GM12878 (cell line): ENCODE data around the gene MYL7. TPM values are rescaled to one million over a fixed set of nuclear protein-coding genes. Genes with fewer than 3 reads are reported as not detected.

Experiments
- BMI1 ChIP-seq: fragments of 450-650 bp; IDR thresholded peaks from 2 replicates; pipeline ENCODE4 v1.6.1; 2016; ENCODE audit warnings: mild to moderate bottlenecking, moderate library complexity, borderline replicate concordance
- CEBPB ChIP-seq, 2 experiments: fragments of 150-350 bp in 1 of 2; IDR thresholded peaks; 2 replicates each; pipeline ENCODE4 v1.6.1; 2012 to 2014; ENCODE audit warnings: low read depth in 2 of 2, low read length in 2 of 2, borderline replicate concordance in 1 of 2, inconsistent platforms in 1 of 2
- EP300 ChIP-seq, 2 experiments: fragments of 150-350 bp in 1 of 2; IDR thresholded peaks; 2 replicates each; pipeline ENCODE4 v1.6.1; 2011 to 2012; ENCODE audit warnings: low read depth in 2 of 2, low read length in 2 of 2, borderline replicate concordance in 1 of 2, improper control_type of control experiment in 1 of 2, inconsistent platforms in 1 of 2; ENCODE audit not compliant: control insufficient read depth in 1 of 2
- HSF1 ChIP-seq: fragments of 150-350 bp; IDR thresholded peaks from 2 replicates; pipeline ENCODE4 v1.6.1; 2014; ENCODE audit warnings: mild to moderate bottlenecking, low read depth, low read length
- IRF3 ChIP-seq: fragments of 450-650 bp; IDR thresholded peaks from 2 replicates; pipeline ENCODE4 v1.6.1; 2014; ENCODE audit warnings: mild to moderate bottlenecking
- MYC ChIP-seq: IDR thresholded peaks from 2 replicates; pipeline ENCODE4 v1.6.1; 2011; ENCODE audit warnings: mild to moderate bottlenecking, low read length, moderate library complexity, inconsistent platforms; ENCODE audit not compliant: insufficient read depth, insufficient replicate concordance, insufficient read length, severe bottlenecking
- NFXL1 ChIP-seq: fragments of 450-650 bp; IDR thresholded peaks from 2 replicates; pipeline ENCODE4 v1.6.1; 2017; ENCODE audit warnings: antibody characterized with exemption, mild to moderate bottlenecking, borderline replicate concordance
- NR2C2 ChIP-seq: IDR thresholded peaks from 2 replicates; pipeline ENCODE4 v1.6.1; 2011; ENCODE audit warnings: borderline replicate concordance, low read depth; ENCODE audit not compliant: control insufficient read depth, insufficient read length
- PAX5 ChIP-seq: IDR thresholded peaks from 2 replicates; pipeline ENCODE4 v1.6.1; 2011; ENCODE audit warnings: low read depth, low read length, borderline replicate concordance
- PKNOX1 ChIP-seq: fragments of 450-650 bp; IDR thresholded peaks from 2 replicates; pipeline ENCODE4 v1.6.1; 2016; ENCODE audit warnings: mild to moderate bottlenecking
- SIN3A ChIP-seq: IDR thresholded peaks from 2 replicates; pipeline ENCODE4 v1.6.1; 2012; ENCODE audit warnings: low read depth, low read length, improper control_type of control experiment
- STAT1 ChIP-seq: fragments of 450-650 bp; conservative IDR thresholded peaks from 2 replicates; pipeline ENCODE4 v1.6.1; 2014; ENCODE audit warnings: antibody characterized with exemption, mild to moderate bottlenecking
- SUZ12 ChIP-seq: fragments of 200-600 bp; sonication (generic); IDR thresholded peaks from one replicate; pipeline ENCODE4 v1.6.1; 2018; ENCODE audit warnings: antibody characterized with exemption, mild to moderate bottlenecking; ENCODE audit not compliant: unreplicated experiment
- TARDBP ChIP-seq: IDR thresholded peaks from 2 replicates; pipeline ENCODE4 v1.6.1; 2016; ENCODE audit warnings: borderline replicate concordance
- TCF12 ChIP-seq: IDR thresholded peaks from 2 replicates; pipeline ENCODE4 v1.6.1; 2011; ENCODE audit warnings: low read depth, mild to moderate bottlenecking, low read length
- USF2 ChIP-seq: IDR thresholded peaks from 2 replicates; pipeline ENCODE4 v1.6.1; 2011; ENCODE audit warnings: low read depth, low read length, improper control_type of control experiment, borderline replicate concordance
- WRNIP1 ChIP-seq: IDR thresholded peaks from 2 replicates; pipeline ENCODE4 v1.6.1; 2011; ENCODE audit warnings: low read depth, low read length, improper control_type of control experiment, borderline replicate concordance
- ZBTB33 ChIP-seq: fragments of 450-650 bp; IDR thresholded peaks from 2 replicates; pipeline ENCODE4 v1.6.1; 2017; ENCODE audit warnings: mild to moderate bottlenecking
- ZNF207 ChIP-seq: fragments of 450-650 bp; IDR thresholded peaks from 2 replicates; pipeline ENCODE4 v1.6.1; 2014; ENCODE audit warnings: antibody characterized with exemption, mild to moderate bottlenecking, borderline replicate concordance
- ZNF274 ChIP-seq: IDR thresholded peaks from one replicate; pipeline ENCODE4 v1.8.0; 2011; ENCODE audit not compliant: insufficient read length, insufficient read depth
- polyA plus RNA-seq, 11 experiments: library from polyadenylated mRNA; depleted of rRNA in 4 of 11; unstranded in 6 of 11; stranded (reverse) in 5 of 11; fragments of >200 nt; fragmentation: Nextera tagmentation in 4 of 11; fragmentation: Illumina TruSeq in 1 of 11; extraction: Ambion mirVana in 4 of 11; extraction: Trizol in 1 of 11; gene quantifications; 1 replicate in 1 of 11; 2 replicates in 10 of 11; pipeline versions ENCODE4 v1.2.1 to v1.2.3, GENCODE V29; 2011 to 2016; ENCODE audit warnings: inconsistent platforms in 2 of 11, missing spikeins in 2 of 11, low read depth in 1 of 11
- total RNA-seq, 4 experiments: library from RNA; depleted of rRNA in 3 of 4; stranded (reverse); fragments of >200 nt in 3 of 4; fragmentation: Illumina TruSeq in 1 of 4; extraction: Trizol in 1 of 4; gene quantifications; 2 replicates each; pipeline versions ENCODE4 v1.2.1 to v1.2.3, GENCODE V29; 2013 to 2021

The MYL7 gene
- total and polyA plus RNA-seq, 10 of the 15 experiments (the other 5 are each of a cell fraction or from before 2014, with no cell fraction given) = 1.9 TPM; not detected in 9

GRCh38 chr7:44123190-44124003 lies 17.7 kb downstream of the MYL7 start, which contains the start of gene POLD2 (continued):
- TF ChIP-seq CEBPB (IDR thresholded peaks at IDR 0.05; ENCODE audit: borderline replicate concordance in 1 of 2, low read depth in 2 of 2, low read length in 2 of 2) (no peak), NR2C2 (no peak), WRNIP1 (no peak), MYC (peak; percentile 80), PKNOX1 (peak; percentile 98), SUZ12 (no peak), HSF1 (no peak), USF2 (no peak), STAT1 (no peak), ZNF274 (no peak), NFXL1 (no peak), EP300 (IDR thresholded peaks at IDR 0.05; ENCODE audit: borderline replicate concordance in 1 of 2, control insufficient read depth in 1 of 2, low read depth in 2 of 2, low read length in 2 of 2) (no peak), TCF12 (0 out of 2 replicates have a peak, but pooled peaks have one; percentile 14), ZNF207 (peak; percentile 36; the same call in 1 of the 2 replicates), PAX5 (0 out of 2 replicates have a peak, but pooled peaks have one; percentile 37), ZBTB33 (no peak), IRF3 (peak; percentile 73; the same call in 1 of the 2 replicates), TARDBP (no peak), SIN3A (no peak; the same call in 1 of the 2 replicates), BMI1 (peak; percentile 89)
